ENCODE measurements around the gene SMC1B.

GRCh38 chr22:45451972-45452371 lies 38.6 kb upstream of the SMC1B start:
- TF ChIP-seq POLR2A (IDR thresholded peaks at IDR 0.05), result no peak
- TF ChIP-seq, protein P1, sequence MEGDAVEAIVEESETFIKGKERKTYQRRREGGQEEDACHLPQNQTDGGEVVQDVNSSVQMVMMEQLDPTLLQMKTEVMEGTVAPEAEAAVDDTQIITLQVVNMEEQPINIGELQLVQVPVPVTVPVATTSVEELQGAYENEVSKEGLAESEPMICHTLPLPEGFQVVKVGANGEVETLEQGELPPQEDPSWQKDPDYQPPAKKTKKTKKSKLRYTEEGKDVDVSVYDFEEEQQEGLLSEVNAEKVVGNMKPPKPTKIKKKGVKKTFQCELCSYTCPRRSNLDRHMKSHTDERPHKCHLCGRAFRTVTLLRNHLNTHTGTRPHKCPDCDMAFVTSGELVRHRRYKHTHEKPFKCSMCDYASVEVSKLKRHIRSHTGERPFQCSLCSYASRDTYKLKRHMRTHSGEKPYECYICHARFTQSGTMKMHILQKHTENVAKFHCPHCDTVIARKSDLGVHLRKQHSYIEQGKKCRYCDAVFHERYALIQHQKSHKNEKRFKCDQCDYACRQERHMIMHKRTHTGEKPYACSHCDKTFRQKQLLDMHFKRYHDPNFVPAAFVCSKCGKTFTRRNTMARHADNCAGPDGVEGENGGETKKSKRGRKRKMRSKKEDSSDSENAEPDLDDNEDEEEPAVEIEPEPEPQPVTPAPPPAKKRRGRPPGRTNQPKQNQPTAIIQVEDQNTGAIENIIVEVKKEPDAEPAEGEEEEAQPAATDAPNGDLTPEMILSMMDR (IDR thresholded peaks at IDR 0.05), result no peak
